ENCODE data around the gene RARA.

DNA sequence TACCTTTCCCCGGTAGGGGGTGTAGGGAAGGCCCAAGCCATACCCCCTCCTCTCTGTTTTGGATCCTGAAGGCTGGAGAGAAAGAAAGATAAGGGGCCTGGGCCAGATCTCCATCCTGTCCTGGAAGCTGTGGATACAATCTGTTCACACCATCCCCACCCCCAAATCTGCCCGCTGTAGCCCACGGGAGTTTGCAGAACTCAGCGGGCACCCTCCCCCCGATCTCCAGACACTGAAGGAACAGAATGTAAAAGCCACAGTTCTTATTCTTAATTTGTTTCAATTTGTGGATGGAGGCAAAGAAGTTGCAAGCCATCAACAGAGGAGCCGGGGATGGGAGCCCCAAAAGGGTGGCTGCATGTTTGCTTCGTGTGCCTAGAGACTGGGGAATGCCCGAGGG lies 28.4 kb downstream of the RARA start:
- no peak for TF ChIP-seq CTCF (conservative IDR thresholded peaks at IDR 0.05)
- no peak for TF ChIP-seq EZH2 (IDR thresholded peaks at IDR 0.05; ENCODE audit: low read depth)

Data from PC-9 (cell line).